Retinal pigment epithelial cell (primary cell): ENCODE data around the gene ZNF775.

ENCODE experiments used
- DNase-seq: peaks from one replicate; pipeline ENCODE4 v3.0.0-alpha.2; 2010; ENCODE audit warnings: low read depth
- H3K4me3 ChIP-seq: 2 replicates; pipeline ENCODE4 v1.5.1; 2011; ENCODE audit warnings: mild to moderate bottlenecking, low read length, control low read depth, moderate library complexity
- CTCF ChIP-seq: conservative IDR thresholded peaks from 2 replicates; pipeline ENCODE4 v1.5.1; 2011; ENCODE audit warnings: low read depth, low read length, control low read depth, inconsistent platforms

Gene ZNF775

GRCh38 chr7:150398965-150399320 is 19.8 kb downstream of the ZNF775 start:
- DNase-seq: no peak
- no peak for TF ChIP-seq CTCF
- H3K4me3 ChIP-seq: no peak overlapping the region

- DNase-seq: no peak
- H3K4me3 ChIP-seq: no peak overlapping the region
- no peak for TF ChIP-seq CTCF
Observed at GRCh38 chr7:150399421-150400007, 20.4 kb downstream of the ZNF775 start.

GRCh38 chr7:150400008-150400787 is 21.1 kb downstream of the ZNF775 start:
- H3K4me3 ChIP-seq: no peak overlapping the region
- DNase-seq: no peak
- TF ChIP-seq CTCF: no peak

GRCh38 chr7:150400788-150401423 is 21.8 kb downstream of the ZNF775 start:
- no peak for DNase-seq
- no peak for TF ChIP-seq CTCF
- H3K4me3 ChIP-seq: no peak overlapping the region

GRCh38 chr7:150401424-150401790 is 22.3 kb downstream of the ZNF775 start:
- H3K4me3 ChIP-seq: no peak overlapping the region
- TF ChIP-seq CTCF: no peak
- DNase-seq: no peak

GRCh38 chr7:150401861-150402631 is 22.9 kb downstream of the ZNF775 start:
- no peak for TF ChIP-seq CTCF
- H3K4me3 ChIP-seq: no peak overlapping the region
- no peak for DNase-seq
